Gastroesophageal sphincter (tissue), 3 donors: ENCODE measurements around the gene C14orf119.

Experiments
- CTCF ChIP-seq, 4 experiments: fragments of 200-600 bp in 2 of 4; fragments of 450-650 bp in 2 of 4; sonication (generic) in 1 of 4; IDR thresholded peaks; one replicate each; pipeline ENCODE4 v1.5.1; 2017 to 2019; ENCODE audit warnings: antibody characterized with exemption in 4 of 4, mild to moderate bottlenecking in 2 of 4, moderate library complexity in 2 of 4
- EP300 ChIP-seq: sonication (generic); formaldehyde crosslinking; IDR thresholded peaks from one replicate; pipeline ENCODE4 v1.6.1; 2017; ENCODE audit warnings: antibody characterized with exemption, mild to moderate bottlenecking
- POLR2A ChIP-seq, 2 donors: fragments of 450-650 bp; IDR thresholded peaks; one replicate each; pipeline ENCODE4 v1.6.1; 2017; ENCODE audit warnings: antibody characterized with exemption in 2 of 2, mild to moderate bottlenecking in 2 of 2, moderate library complexity in 1 of 2
- POLR2AphosphoS5 ChIP-seq: sonication (generic); formaldehyde crosslinking; IDR thresholded peaks from one replicate; pipeline ENCODE4 v1.6.1; 2017; ENCODE audit warnings: antibody characterized with exemption

GRCh38 chr14:23069413-23069806, 25.9 kb upstream of the C14orf119 start:
- TF ChIP-seq POLR2A (IDR thresholded peaks at IDR 0.05), result no peak
- TF ChIP-seq CTCF (IDR thresholded peaks at IDR 0.05), result no peak
- TF ChIP-seq EP300, result no peak
- TF ChIP-seq POLR2AphosphoS5, result no peak
